Transverse colon (tissue), 4 donors: ENCODE data around the gene SMIM5.

ENCODE experiments used
- CTCF ChIP-seq, 5 experiments: fragments of 200-600 bp in 3 of 5; fragments of 450-650 bp in 2 of 5; sonication (generic) in 3 of 5; IDR thresholded peaks; 1 replicate in 2 of 5; 2 replicates in 3 of 5; pipeline ENCODE4 v1.5.1; 2016 to 2017; ENCODE audit warnings: antibody characterized with exemption in 5 of 5, inconsistent platforms in 3 of 5, mild to moderate bottlenecking in 2 of 5, moderate library complexity in 1 of 5
- EP300 ChIP-seq: sonication (generic); formaldehyde crosslinking; IDR thresholded peaks from one replicate; pipeline ENCODE4 v1.6.1; 2017; ENCODE audit warnings: antibody characterized with exemption, low read depth
- POLR2A ChIP-seq: fragments of 450-650 bp; IDR thresholded peaks from one replicate; pipeline ENCODE4 v1.6.1; 2016; ENCODE audit warnings: antibody characterized with exemption, mild to moderate bottlenecking, moderate library complexity
- POLR2AphosphoS5 ChIP-seq, 3 donors: sonication (generic); formaldehyde crosslinking; IDR thresholded peaks; one replicate each; pipeline ENCODE4 v1.6.1; 2016; ENCODE audit warnings: antibody characterized with exemption in 3 of 3

GRCh38 chr17:75637143-75637538 lies 3.9 kb downstream of the SMIM5 start:
- TF ChIP-seq CTCF (IDR thresholded peaks at IDR 0.05) (no peak), EP300 (no peak), POLR2AphosphoS5 (IDR thresholded peaks at IDR 0.05) (no peak), POLR2A (no peak)
